HEK293 (cell line): ENCODE measurements around the gene DNAH9.

Experiments
- CTCF ChIA-PET: fragments of 350-600 bp; formaldehyde crosslinking; extraction: SDS; loops from one replicate; lab custom pipeline; 2021; ENCODE audit warnings: antibody characterized with exemption; lab: Yijun Ruan, JAX
- POLR2A ChIA-PET: fragments of 300-600 bp; formaldehyde crosslinking; extraction: SDS; loops from one replicate; lab custom pipeline; 2020; ENCODE audit warnings: antibody characterized with exemption, inconsistent platforms; lab: Yijun Ruan, JAX
- H3K27ac ChIP-seq: fragments of 200-500 bp; sonication (Bioruptor generic); 2 replicates; pipeline ENCODE4 v1.5.1; 2014; ENCODE audit warnings: low read depth, low read length, control low read depth, inconsistent platforms; ENCODE audit errors: extremely low read depth
- H3K36me3 ChIP-seq, 2 experiments: fragments of 200-500 bp in 1 of 2; sonication (Bioruptor generic) in 1 of 2; 1 replicate in 1 of 2; 2 replicates in 1 of 2; pipeline ENCODE4 v1.5.1; 2014 to 2017; ENCODE audit warnings: inconsistent platforms in 2 of 2, low read length in 2 of 2; ENCODE audit not compliant: control insufficient read depth in 2 of 2, insufficient read depth in 1 of 2
- H3K4me1 ChIP-seq: fragments of 200-500 bp; sonication (Bioruptor generic); 2 replicates; pipeline ENCODE4 v1.5.1; 2014; ENCODE audit warnings: mild to moderate bottlenecking, low read length, inconsistent platforms; ENCODE audit not compliant: control insufficient read depth, insufficient read depth
- H3K4me3 ChIP-seq: 2 replicates; pipeline ENCODE4 v1.5.1; 2011; ENCODE audit warnings: low read depth, mild to moderate bottlenecking, control low read depth, low read length, moderate library complexity
- H3K9me3 ChIP-seq: fragments of 200-500 bp; sonication (Bioruptor generic); 2 replicates; pipeline ENCODE4 v1.5.1; 2014; ENCODE audit warnings: low read depth, low read length, inconsistent platforms; ENCODE audit not compliant: control insufficient read depth, insufficient read depth
- HOXC10 ChIP-seq: sonication (generic); formaldehyde crosslinking; IDR thresholded peaks from 2 replicates; pipeline ENCODE4 v1.8.1; 2023; ENCODE audit warnings: mild to moderate bottlenecking, missing genetic modification reagents
- TRIM28 ChIP-seq: IDR thresholded peaks from 2 replicates; pipeline ENCODE4 v1.6.1; 2011; ENCODE audit warnings: low read length, control low read depth, borderline replicate concordance
- ZNF157 ChIP-seq: fragments of 450-650 bp; formaldehyde crosslinking; IDR thresholded peaks from 2 replicates; pipeline ENCODE4 v1.5.1; 2016; ENCODE audit warnings: missing biosample characterization, missing genetic modification characterization
- ZNF184 ChIP-seq: fragments of 450-650 bp; IDR thresholded peaks from 2 replicates; pipeline ENCODE4 v1.5.1; 2018; ENCODE audit warnings: missing biosample characterization, mild to moderate bottlenecking, missing genetic modification characterization
- ZNF239 ChIP-seq: fragments of 450-650 bp; formaldehyde crosslinking; IDR thresholded peaks from 2 replicates; pipeline ENCODE4 v1.5.1; 2016; ENCODE audit warnings: missing biosample characterization, missing genetic modification characterization
- ZNF248 ChIP-seq: fragments of 450-650 bp; formaldehyde crosslinking; IDR thresholded peaks from 2 replicates; pipeline ENCODE4 v1.5.1; 2017; ENCODE audit warnings: missing biosample characterization, missing genetic modification characterization
- ZNF266 ChIP-seq: fragments of 450-650 bp; formaldehyde crosslinking; IDR thresholded peaks from 2 replicates; pipeline ENCODE4 v1.5.1; 2016; ENCODE audit warnings: missing biosample characterization, missing genetic modification characterization, low read depth
- ZNF350 ChIP-seq: fragments of 450-650 bp; formaldehyde crosslinking; IDR thresholded peaks from 2 replicates; pipeline ENCODE4 v1.5.0; 2017; ENCODE audit warnings: missing biosample characterization, mild to moderate bottlenecking, missing genetic modification characterization
- ZNF423 ChIP-seq: fragments of 450-650 bp; formaldehyde crosslinking; IDR thresholded peaks from 2 replicates; pipeline ENCODE4 v1.5.1; 2016; ENCODE audit warnings: missing biosample characterization, missing genetic modification characterization
- ZNF521 ChIP-seq: fragments of 450-650 bp; formaldehyde crosslinking; IDR thresholded peaks from 2 replicates; pipeline ENCODE4 v1.5.1; 2017; ENCODE audit warnings: missing biosample characterization, mild to moderate bottlenecking, missing genetic modification characterization
- ZNF530 ChIP-seq: fragments of 450-650 bp; formaldehyde crosslinking; IDR thresholded peaks from 2 replicates; pipeline ENCODE4 v1.5.1; 2016; ENCODE audit warnings: low read depth, missing biosample characterization, missing genetic modification characterization
- ZNF549 ChIP-seq: fragments of 450-650 bp; IDR thresholded peaks from 2 replicates; pipeline ENCODE4 v1.5.1; 2018; ENCODE audit warnings: missing biosample characterization, missing genetic modification characterization, mild to moderate bottlenecking, inconsistent platforms, moderate library complexity
- ZNF596 ChIP-seq: fragments of 450-650 bp; IDR thresholded peaks from 2 replicates; pipeline ENCODE4 v1.5.0; 2018; ENCODE audit warnings: missing biosample characterization, mild to moderate bottlenecking, missing genetic modification characterization, moderate library complexity
- ZNF664 ChIP-seq: fragments of 450-650 bp; formaldehyde crosslinking; IDR thresholded peaks from 2 replicates; pipeline ENCODE4 v1.5.1; 2016; ENCODE audit warnings: missing biosample characterization, missing genetic modification characterization
- ZNF670 ChIP-seq: fragments of 450-650 bp; formaldehyde crosslinking; IDR thresholded peaks from 2 replicates; pipeline ENCODE4 v1.5.1; 2016; ENCODE audit warnings: missing biosample characterization, missing genetic modification characterization, low read depth
- ZNF707 ChIP-seq: fragments of 450-650 bp; formaldehyde crosslinking; IDR thresholded peaks from 2 replicates; pipeline ENCODE4 v1.5.1; 2016; ENCODE audit warnings: missing biosample characterization, missing genetic modification characterization
- ZNF843 ChIP-seq: fragments of 450-650 bp; formaldehyde crosslinking; IDR thresholded peaks from 2 replicates; pipeline ENCODE4 v1.5.1; 2016; ENCODE audit warnings: missing biosample characterization, missing genetic modification characterization
- TF ChIP-seq, protein P1 (sequence below): fragments of 450-650 bp; formaldehyde crosslinking; IDR thresholded peaks from 2 replicates; pipeline ENCODE4 v1.5.1; 2016; ENCODE audit warnings: missing biosample characterization, missing genetic modification characterization
- TF ChIP-seq, protein P2 (sequence below): fragments of 450-650 bp; formaldehyde crosslinking; IDR thresholded peaks from 2 replicates; pipeline ENCODE4 v1.5.1; 2016; ENCODE audit warnings: missing biosample characterization, missing genetic modification characterization
- TF ChIP-seq, protein P3 (sequence below): fragments of 450-650 bp; formaldehyde crosslinking; IDR thresholded peaks from 2 replicates; pipeline ENCODE4 v1.5.1; 2017; ENCODE audit warnings: missing biosample characterization, missing genetic modification characterization

Gene DNAH9

DNA sequence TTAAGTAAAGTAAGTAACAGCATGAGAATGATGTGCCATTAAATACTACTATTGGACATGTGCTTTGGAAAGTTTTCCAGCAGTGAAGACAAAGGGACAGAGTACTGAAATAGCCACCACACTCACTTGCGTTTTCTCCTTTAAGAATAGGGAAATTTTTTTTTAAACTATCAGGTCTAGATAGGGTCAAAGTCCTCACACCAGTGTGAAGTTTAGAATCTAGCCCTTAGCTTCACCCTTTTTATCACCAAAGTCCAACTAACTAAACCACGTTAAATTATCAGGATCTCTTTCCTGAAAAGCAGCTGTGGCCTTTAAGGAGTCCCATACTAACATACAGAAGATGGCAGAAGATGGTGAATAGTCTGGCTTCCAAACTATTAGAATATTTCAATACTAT is 218.1 kb downstream of the DNAH9 start (continued):
- TF ChIP-seq ZNF664 (tag by site-specific recombination) = no peak

GRCh38 chr17:11823862-11824261 is 225.6 kb downstream of the DNAH9 start:
- Histone ChIP-seq H3K9me3 (no peaks in the 10 kb centered on the region), H3K27ac (no peak overlapping the region), H3K4me1 (no peaks in the 10 kb centered on the region), H3K36me3 (no peaks in the 10 kb centered on the region), H3K4me3 (no peak overlapping the region)
- TF ChIP-seq HOXC10 (CRISPR knock-in tag) (no peak), ZNF549 (tag by site-specific recombination) (no peak), TRIM28 (no peak), ZNF350 (no peak), ZNF248 (tag by site-specific recombination) (no peak), ZNF530 (tag by site-specific recombination) (no peak), ZNF184 (tag by site-specific recombination) (no peak), ZNF157 (tag by site-specific recombination) (no peak), ZNF670 (tag by site-specific recombination) (no peak), ZNF843 (no peak), ZNF266 (no peak), ZNF521 (tag by site-specific recombination) (no peak), ZNF596 (tag by site-specific recombination) (no peak), ZNF707 (tag by site-specific recombination) (no peak), ZNF423 (no peak), ZNF239 (tag by site-specific recombination) (no peak)
- TF ChIP-seq, protein P1, sequence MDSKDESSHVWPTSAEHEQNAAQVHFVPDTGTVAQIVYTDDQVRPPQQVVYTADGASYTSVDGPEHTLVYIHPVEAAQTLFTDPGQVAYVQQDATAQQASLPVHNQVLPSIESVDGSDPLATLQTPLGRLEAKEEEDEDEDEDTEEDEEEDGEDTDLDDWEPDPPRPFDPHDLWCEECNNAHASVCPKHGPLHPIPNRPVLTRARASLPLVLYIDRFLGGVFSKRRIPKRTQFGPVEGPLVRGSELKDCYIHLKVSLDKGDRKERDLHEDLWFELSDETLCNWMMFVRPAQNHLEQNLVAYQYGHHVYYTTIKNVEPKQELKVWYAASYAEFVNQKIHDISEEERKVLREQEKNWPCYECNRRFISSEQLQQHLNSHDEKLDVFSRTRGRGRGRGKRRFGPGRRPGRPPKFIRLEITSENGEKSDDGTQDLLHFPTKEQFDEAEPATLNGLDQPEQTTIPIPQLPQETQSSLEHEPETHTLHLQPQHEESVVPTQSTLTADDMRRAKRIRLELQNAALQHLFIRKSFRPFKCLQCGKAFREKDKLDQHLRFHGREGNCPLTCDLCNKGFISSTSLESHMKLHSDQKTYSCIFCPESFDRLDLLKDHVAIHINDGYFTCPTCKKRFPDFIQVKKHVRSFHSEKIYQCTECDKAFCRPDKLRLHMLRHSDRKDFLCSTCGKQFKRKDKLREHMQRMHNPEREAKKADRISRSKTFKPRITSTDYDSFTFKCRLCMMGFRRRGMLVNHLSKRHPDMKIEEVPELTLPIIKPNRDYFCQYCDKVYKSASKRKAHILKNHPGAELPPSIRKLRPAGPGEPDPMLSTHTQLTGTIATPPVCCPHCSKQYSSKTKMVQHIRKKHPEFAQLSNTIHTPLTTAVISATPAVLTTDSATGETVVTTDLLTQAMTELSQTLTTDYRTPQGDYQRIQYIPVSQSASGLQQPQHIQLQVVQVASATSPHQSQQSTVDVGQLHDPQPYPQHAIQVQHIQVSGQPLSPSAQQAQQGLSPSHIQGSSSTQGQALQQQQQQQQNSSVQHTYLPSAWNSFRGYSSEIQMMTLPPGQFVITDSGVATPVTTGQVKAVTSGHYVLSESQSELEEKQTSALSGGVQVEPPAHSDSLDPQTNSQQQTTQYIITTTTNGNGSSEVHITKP (tag by site-specific recombination) = no peak
- TF ChIP-seq, protein P2, sequence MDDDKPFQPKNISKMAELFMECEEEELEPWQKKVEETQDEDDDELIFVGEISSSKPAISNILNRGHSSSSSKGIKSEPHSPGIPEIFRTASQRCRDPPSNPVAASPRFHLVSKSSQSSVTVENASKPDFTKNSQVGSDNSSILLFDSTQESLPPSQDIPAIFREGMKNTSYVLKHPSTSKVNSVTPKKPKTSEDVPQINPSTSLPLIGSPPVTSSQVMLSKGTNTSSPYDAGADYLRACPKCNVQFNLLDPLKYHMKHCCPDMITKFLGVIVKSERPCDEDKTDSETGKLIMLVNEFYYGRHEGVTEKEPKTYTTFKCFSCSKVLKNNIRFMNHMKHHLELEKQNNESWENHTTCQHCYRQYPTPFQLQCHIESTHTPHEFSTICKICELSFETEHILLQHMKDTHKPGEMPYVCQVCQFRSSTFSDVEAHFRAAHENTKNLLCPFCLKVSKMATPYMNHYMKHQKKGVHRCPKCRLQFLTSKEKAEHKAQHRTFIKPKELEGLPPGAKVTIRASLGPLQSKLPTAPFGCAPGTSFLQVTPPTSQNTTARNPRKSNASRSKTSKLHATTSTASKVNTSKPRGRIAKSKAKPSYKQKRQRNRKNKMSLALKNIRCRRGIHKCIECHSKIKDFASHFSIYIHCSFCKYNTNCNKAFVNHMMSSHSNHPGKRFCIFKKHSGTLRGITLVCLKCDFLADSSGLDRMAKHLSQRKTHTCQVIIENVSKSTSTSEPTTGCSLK (tag by site-specific recombination) = no peak
- TF ChIP-seq, protein P3, sequence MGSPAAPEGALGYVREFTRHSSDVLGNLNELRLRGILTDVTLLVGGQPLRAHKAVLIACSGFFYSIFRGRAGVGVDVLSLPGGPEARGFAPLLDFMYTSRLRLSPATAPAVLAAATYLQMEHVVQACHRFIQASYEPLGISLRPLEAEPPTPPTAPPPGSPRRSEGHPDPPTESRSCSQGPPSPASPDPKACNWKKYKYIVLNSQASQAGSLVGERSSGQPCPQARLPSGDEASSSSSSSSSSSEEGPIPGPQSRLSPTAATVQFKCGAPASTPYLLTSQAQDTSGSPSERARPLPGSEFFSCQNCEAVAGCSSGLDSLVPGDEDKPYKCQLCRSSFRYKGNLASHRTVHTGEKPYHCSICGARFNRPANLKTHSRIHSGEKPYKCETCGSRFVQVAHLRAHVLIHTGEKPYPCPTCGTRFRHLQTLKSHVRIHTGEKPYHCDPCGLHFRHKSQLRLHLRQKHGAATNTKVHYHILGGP = no peak
- ChIA-PET POLR2A (no interaction called here), CTCF (no interaction called here)
